GM21515 (cell line): Measurements from ENCODE around the gene AQP10.
A peak's percentile ranks its signal among the peaks of the same experiment; 100 is the strongest.
"Not testable (repeated sequence)": the region's sequence is repeated elsewhere in the genome, so short reads cannot be mapped to it uniquely, and the experiment has no call there.

Experiments used
- ATAC-seq: cut with Tn5 transposase; IDR thresholded peaks from one replicate; pipeline ENCODE4 v1.9.1; 2021; ENCODE audit not compliant: unreplicated experiment

Gene AQP10

GRCh38 chr1:154323493-154323892 is 2.6 kb downstream of the AQP10 start:
- ATAC-seq, result no peak

- ATAC-seq, result no peak
Measured at GRCh38 chr1:154324241-154324640, 3.3 kb downstream of the AQP10 start.

- ATAC-seq, result no peak
Measured at GRCh38 chr1:154324669-154325582, 4.0 kb downstream of the AQP10 start, which contains the start of gene ATP8B2. Gene ATP8B2, plus strand, starts transcription at chr1:154325525. Its CDS starts 2,617 bp downstream, at chr1:154328142.

GRCh38 chr1:154325583-154326545 is 5.0 kb downstream of the AQP10 start:
- ATAC-seq, result no peak

GRCh38 chr1:154326546-154327465 is 5.9 kb downstream of the AQP10 start:
- no peak for ATAC-seq

- no peak for ATAC-seq
Measured at GRCh38 chr1:154327466-154328317, 6.8 kb downstream of the AQP10 start.

GRCh38 chr1:154328318-154329151 is 7.6 kb downstream of the AQP10 start:
- peak; percentile 47 for ATAC-seq

GRCh38 chr1:154329152-154329521 is 8.2 kb downstream of the AQP10 start:
- no peak for ATAC-seq

GRCh38 chr1:154329551-154330131 is 8.7 kb downstream of the AQP10 start:
- ATAC-seq, result no peak

- no peak for ATAC-seq
Measured at GRCh38 chr1:154330669-154331068, 9.8 kb downstream of the AQP10 start.

- ATAC-seq, result no peak
Measured at GRCh38 chr1:154334079-154335024, 13.5 kb downstream of the AQP10 start.

- ATAC-seq, result no peak
Measured at GRCh38 chr1:154335025-154335714, 14.3 kb downstream of the AQP10 start.

GRCh38 chr1:154337253-154337894 is 16.5 kb downstream of the AQP10 start:
- ATAC-seq, result no peak

- ATAC-seq, result no peak
Measured at GRCh38 chr1:154338875-154339274, 18.0 kb downstream of the AQP10 start.

- ATAC-seq, result not testable (repeated sequence)
Measured at GRCh38 chr1:154341366-154341765, 20.5 kb downstream of the AQP10 start.

GRCh38 chr1:154342132-154342531 is 21.2 kb downstream of the AQP10 start:
- ATAC-seq, result no peak
